ENCODE data around the gene GNMT. TPM values are rescaled to one million over a fixed set of nuclear protein-coding genes. Genes with fewer than 3 reads are reported as not detected.

Gene GNMT
- total RNA-seq (2021): 1.2 and 1.8 TPM in 2 replicates
- percentile 41 among the genes with signal in this experiment for Bru-seq, nascent RNA
- BruChase-seq, experiment 1, labeled RNA remaining after a 2-hour chase: percentile 48 among the genes with signal in this experiment
- BruChase-seq, experiment 2, labeled RNA remaining after a 6-hour chase: percentile 59 among the genes with signal in this experiment
- long read RNA-seq: 0 reads

DNA sequence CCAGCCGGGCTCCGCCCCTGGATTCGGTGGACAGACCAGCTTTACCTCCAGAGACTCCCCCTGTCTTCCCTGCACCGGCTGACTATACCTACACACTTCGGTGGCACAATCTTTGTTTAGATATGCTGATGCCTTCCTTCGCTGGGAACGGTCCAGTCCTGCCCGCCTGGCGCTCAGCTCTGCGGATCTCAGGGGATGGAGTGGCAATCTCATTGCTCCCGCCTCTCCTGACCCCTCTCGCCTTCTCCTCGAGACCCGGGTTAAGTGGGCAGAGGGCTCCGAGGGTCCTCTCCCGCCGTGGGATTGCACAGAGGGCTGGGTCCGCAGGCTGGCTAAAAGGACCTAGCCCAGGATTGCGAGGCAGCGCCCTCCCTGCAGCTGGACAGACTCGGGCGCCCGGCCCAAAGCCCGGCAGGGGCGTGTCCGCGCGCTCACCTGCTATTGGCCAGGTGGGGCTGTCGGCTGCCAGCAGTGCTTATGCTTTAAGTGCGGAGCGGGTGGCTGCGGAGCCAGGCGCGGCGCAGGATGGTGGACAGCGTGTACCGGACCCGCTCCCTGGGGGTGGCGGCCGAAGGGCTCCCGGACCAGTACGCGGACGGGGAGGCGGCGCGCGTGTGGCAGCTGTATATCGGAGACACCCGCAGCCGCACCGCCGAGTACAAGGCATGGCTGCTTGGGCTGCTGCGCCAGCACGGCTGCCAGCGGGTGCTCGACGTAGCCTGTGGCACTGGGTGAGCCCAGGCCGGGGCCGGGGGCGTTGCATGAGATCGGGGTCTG lies at the start of gene GNMT:
Gene GNMT (plus strand): TSS at position 512 of the 777 bp plus-strand sequence. CDS start 14 bp downstream, at position 526.
- H3K27me3 ChIP-seq (replicated peaks; ENCODE audit: insufficient read depth, low read depth, low read length, poor library complexity): no peaks in the 10 kb centered on the region
- ChIA-PET POLR2A (ENCODE audit: low non-redundant PET) (no interaction called here), CTCF (no interaction called here)
- no peak for TF ChIP-seq EZH2 (IDR thresholded peaks at IDR 0.05; ENCODE audit: borderline replicate concordance, low read depth, low read length, poor library complexity, severe bottlenecking)
- TF ChIP-seq, protein P1, sequence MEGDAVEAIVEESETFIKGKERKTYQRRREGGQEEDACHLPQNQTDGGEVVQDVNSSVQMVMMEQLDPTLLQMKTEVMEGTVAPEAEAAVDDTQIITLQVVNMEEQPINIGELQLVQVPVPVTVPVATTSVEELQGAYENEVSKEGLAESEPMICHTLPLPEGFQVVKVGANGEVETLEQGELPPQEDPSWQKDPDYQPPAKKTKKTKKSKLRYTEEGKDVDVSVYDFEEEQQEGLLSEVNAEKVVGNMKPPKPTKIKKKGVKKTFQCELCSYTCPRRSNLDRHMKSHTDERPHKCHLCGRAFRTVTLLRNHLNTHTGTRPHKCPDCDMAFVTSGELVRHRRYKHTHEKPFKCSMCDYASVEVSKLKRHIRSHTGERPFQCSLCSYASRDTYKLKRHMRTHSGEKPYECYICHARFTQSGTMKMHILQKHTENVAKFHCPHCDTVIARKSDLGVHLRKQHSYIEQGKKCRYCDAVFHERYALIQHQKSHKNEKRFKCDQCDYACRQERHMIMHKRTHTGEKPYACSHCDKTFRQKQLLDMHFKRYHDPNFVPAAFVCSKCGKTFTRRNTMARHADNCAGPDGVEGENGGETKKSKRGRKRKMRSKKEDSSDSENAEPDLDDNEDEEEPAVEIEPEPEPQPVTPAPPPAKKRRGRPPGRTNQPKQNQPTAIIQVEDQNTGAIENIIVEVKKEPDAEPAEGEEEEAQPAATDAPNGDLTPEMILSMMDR (conservative IDR thresholded peaks at IDR 0.05; ENCODE audit: low read depth, low read length): no peak
- DNase-seq (ENCODE audit: low spot score): no peak
- no peak within 1 kb of the TSS for H3K27ac ChIP-seq (ENCODE audit: low read depth, low read length, poor library complexity, severe bottlenecking)
- peaks cover 9% of the 10 kb centered on the region for H3K36me3 ChIP-seq (ENCODE audit: insufficient read depth, low read length, poor library complexity, severe bottlenecking)
- H3K4me3 ChIP-seq (ENCODE audit: low read depth, low read length, poor library complexity, severe bottlenecking): peak within 1 kb of the TSS; percentile 34
- no peaks in the 10 kb centered on the region for H3K9me3 ChIP-seq (ENCODE audit: low read depth, low read length, poor library complexity, severe bottlenecking)
- no peaks in the 10 kb centered on the region for H3K4me1 ChIP-seq (ENCODE audit: insufficient read depth, low read length, poor library complexity, severe bottlenecking)
- BruUV-seq (replicated peaks): no TSS peak
- intact Hi-C loops (cut with micrococcal nuclease; ENCODE audit: unreplicated experiment): no loop called here

- H3K36me3 ChIP-seq (ENCODE audit: insufficient read depth, low read length, poor library complexity, severe bottlenecking): no peaks in the 10 kb centered on the region
- DNase-seq (ENCODE audit: low spot score): no peak
- no peaks in the 10 kb centered on the region for H3K4me1 ChIP-seq (ENCODE audit: insufficient read depth, low read length, poor library complexity, severe bottlenecking)
- TF ChIP-seq EZH2 (IDR thresholded peaks at IDR 0.05; ENCODE audit: borderline replicate concordance, low read depth, low read length, poor library complexity, severe bottlenecking): no peak
- TF ChIP-seq, protein P1 (conservative IDR thresholded peaks at IDR 0.05; ENCODE audit: low read depth, low read length): no peak; the same call in 1 of the 2 replicates
- no peaks in the 10 kb centered on the region for H3K9me3 ChIP-seq (ENCODE audit: low read depth, low read length, poor library complexity, severe bottlenecking)
- ChIA-PET POLR2A (ENCODE audit: low non-redundant PET) (no interaction called here), CTCF (no interaction called here)
- intact Hi-C loops (cut with micrococcal nuclease; ENCODE audit: unreplicated experiment): no loop called here
- H3K27me3 ChIP-seq (replicated peaks; ENCODE audit: insufficient read depth, low read depth, low read length, poor library complexity): no peaks in the 10 kb centered on the region
- no peak overlapping the region for H3K27ac ChIP-seq (ENCODE audit: low read depth, low read length, poor library complexity, severe bottlenecking)
- no TSS peak for BruUV-seq (replicated peaks)
- no peak overlapping the region for H3K4me3 ChIP-seq (ENCODE audit: low read depth, low read length, poor library complexity, severe bottlenecking)
Measured at GRCh38 chr6:42911171-42912021, 49.2 kb upstream of the GNMT start.

- H3K27ac ChIP-seq (ENCODE audit: low read depth, low read length, poor library complexity, severe bottlenecking): no peak overlapping the region
- intact Hi-C loops (cut with micrococcal nuclease; ENCODE audit: unreplicated experiment): no loop called here
- DNase-seq (ENCODE audit: low spot score): no peak
- no TSS peak for BruUV-seq (replicated peaks)
- ChIA-PET CTCF (no interaction called here), POLR2A (ENCODE audit: low non-redundant PET) (no interaction called here)
- no peaks in the 10 kb centered on the region for H3K27me3 ChIP-seq (replicated peaks; ENCODE audit: insufficient read depth, low read depth, low read length, poor library complexity)
- no peak overlapping the region for H3K4me3 ChIP-seq (ENCODE audit: low read depth, low read length, poor library complexity, severe bottlenecking)
- no peaks in the 10 kb centered on the region for H3K4me1 ChIP-seq (ENCODE audit: insufficient read depth, low read length, poor library complexity, severe bottlenecking)
- no peak for TF ChIP-seq EZH2 (IDR thresholded peaks at IDR 0.05; ENCODE audit: borderline replicate concordance, low read depth, low read length, poor library complexity, severe bottlenecking)
- TF ChIP-seq, protein P1 (conservative IDR thresholded peaks at IDR 0.05; ENCODE audit: low read depth, low read length): no peak
- no peaks in the 10 kb centered on the region for H3K9me3 ChIP-seq (ENCODE audit: low read depth, low read length, poor library complexity, severe bottlenecking)
- no peaks in the 10 kb centered on the region for H3K36me3 ChIP-seq (ENCODE audit: insufficient read depth, low read length, poor library complexity, severe bottlenecking)
Measured at GRCh38 chr6:42914546-42914945, 46.0 kb upstream of the GNMT start.

Measured in A673 (cell line).